ENCODE results near the gene MESD. TPM values are rescaled to one million over a fixed set of nuclear protein-coding genes. Genes with fewer than 3 reads are reported as not detected.

The MESD gene
- total RNA-seq, 1 experiment from 2014 or later: 21.9 TPM

GRCh38 chr15:80921736-80922410 is 67.7 kb downstream of the MESD start:
- CTCF ChIA-PET: no interaction called here
- no peaks in the 10 kb centered on the region for H3K79me2 ChIP-seq (ENCODE audit: low read depth)
- no peaks in the 10 kb centered on the region for H3K4me1 ChIP-seq (replicated peaks; ENCODE audit: insufficient read depth)
- no TSS peak for BruUV-seq (replicated peaks)
- no peaks in the 10 kb centered on the region for H3F3A ChIP-seq (ENCODE audit: insufficient read depth, low read depth)
- POLR2A ChIA-PET (ENCODE audit: unreplicated experiment): no interaction called here
- no peak overlapping the region for H3K27ac ChIP-seq
- TF ChIP-seq, protein P1, sequence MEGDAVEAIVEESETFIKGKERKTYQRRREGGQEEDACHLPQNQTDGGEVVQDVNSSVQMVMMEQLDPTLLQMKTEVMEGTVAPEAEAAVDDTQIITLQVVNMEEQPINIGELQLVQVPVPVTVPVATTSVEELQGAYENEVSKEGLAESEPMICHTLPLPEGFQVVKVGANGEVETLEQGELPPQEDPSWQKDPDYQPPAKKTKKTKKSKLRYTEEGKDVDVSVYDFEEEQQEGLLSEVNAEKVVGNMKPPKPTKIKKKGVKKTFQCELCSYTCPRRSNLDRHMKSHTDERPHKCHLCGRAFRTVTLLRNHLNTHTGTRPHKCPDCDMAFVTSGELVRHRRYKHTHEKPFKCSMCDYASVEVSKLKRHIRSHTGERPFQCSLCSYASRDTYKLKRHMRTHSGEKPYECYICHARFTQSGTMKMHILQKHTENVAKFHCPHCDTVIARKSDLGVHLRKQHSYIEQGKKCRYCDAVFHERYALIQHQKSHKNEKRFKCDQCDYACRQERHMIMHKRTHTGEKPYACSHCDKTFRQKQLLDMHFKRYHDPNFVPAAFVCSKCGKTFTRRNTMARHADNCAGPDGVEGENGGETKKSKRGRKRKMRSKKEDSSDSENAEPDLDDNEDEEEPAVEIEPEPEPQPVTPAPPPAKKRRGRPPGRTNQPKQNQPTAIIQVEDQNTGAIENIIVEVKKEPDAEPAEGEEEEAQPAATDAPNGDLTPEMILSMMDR (conservative IDR thresholded peaks at IDR 0.05): no peak
- no peak for TF ChIP-seq EZH2 (IDR thresholded peaks at IDR 0.05; ENCODE audit: low read depth)
- H3K4me3 ChIP-seq: no peak overlapping the region
- H3K27me3 ChIP-seq (ENCODE audit: insufficient read depth, low read depth): no peaks in the 10 kb centered on the region
- intact Hi-C loops (cut with micrococcal nuclease; ENCODE audit: unreplicated experiment): no loop called here
- no peak for DNase-seq
- no peaks in the 10 kb centered on the region for H3K36me3 ChIP-seq (ENCODE audit: low read depth)
- H3K9me2 ChIP-seq (ENCODE audit: insufficient read depth): no peaks in the 10 kb centered on the region
- no peaks in the 10 kb centered on the region for H3K9me3 ChIP-seq (ENCODE audit: insufficient read depth, low read depth)
- H4K20me1 ChIP-seq (ENCODE audit: insufficient read depth): no peaks in the 10 kb centered on the region
- H3K4me2 ChIP-seq: no peak overlapping the region
- no peak overlapping the region for H2AFZ ChIP-seq

GRCh38 chr15:80920271-80920699 is 69.3 kb downstream of the MESD start:
- H3K79me2 ChIP-seq (ENCODE audit: low read depth): no peaks in the 10 kb centered on the region
- no peak overlapping the region for H3K27ac ChIP-seq
- no peak overlapping the region for H3K4me3 ChIP-seq
- H2AFZ ChIP-seq: no peak overlapping the region
- no peaks in the 10 kb centered on the region for H4K20me1 ChIP-seq (ENCODE audit: insufficient read depth)
- H3K4me1 ChIP-seq (replicated peaks; ENCODE audit: insufficient read depth): peaks cover 6% of the 10 kb centered on the region
- no peaks in the 10 kb centered on the region for H3K9me2 ChIP-seq (ENCODE audit: insufficient read depth)
- ChIA-PET CTCF (no interaction called here), POLR2A (ENCODE audit: unreplicated experiment) (no interaction called here)
- H3K27me3 ChIP-seq (ENCODE audit: insufficient read depth, low read depth): no peaks in the 10 kb centered on the region
- 0 out of 2 replicates have a peak, but pooled peaks cover 1% of the 10 kb centered on the region for H3F3A ChIP-seq (ENCODE audit: insufficient read depth, low read depth)
- no peak overlapping the region for H3K4me2 ChIP-seq
- intact Hi-C loops (cut with micrococcal nuclease; ENCODE audit: unreplicated experiment): no loop called here
- DNase-seq: no peak
- BruUV-seq (replicated peaks): no TSS peak
- TF ChIP-seq, protein P1 (conservative IDR thresholded peaks at IDR 0.05): no peak
- TF ChIP-seq EZH2 (IDR thresholded peaks at IDR 0.05; ENCODE audit: low read depth): no peak
- H3K9me3 ChIP-seq (ENCODE audit: insufficient read depth, low read depth): no peaks in the 10 kb centered on the region
- H3K36me3 ChIP-seq (ENCODE audit: low read depth): no peaks in the 10 kb centered on the region

DNA sequence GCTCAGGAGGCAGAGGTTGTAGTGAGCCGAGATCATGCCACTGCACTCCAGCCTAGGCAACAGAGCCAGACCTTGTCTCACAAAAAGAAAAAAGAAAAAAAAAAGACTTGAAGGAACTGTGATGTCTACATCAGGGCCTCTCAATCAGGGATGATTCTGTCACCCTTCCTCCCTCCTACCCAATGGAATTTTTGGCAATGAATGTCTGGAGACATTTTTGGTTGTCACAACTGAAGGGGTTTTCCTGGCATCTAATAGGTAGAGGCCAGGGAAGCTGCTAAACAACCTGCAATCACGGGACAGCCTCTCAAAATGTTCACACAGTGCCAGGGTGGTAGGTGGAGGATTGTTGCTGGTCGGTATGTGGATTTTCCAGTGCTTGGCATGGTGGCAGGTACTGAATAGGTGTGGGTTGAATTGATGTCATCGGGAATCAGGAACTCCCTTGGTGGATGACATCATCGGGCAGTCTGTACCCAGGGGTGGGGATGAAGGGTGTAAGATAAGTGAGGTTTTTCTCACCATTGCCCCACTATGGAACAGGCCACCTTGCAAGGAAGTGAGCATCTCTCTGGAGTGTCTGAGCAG is 71.3 kb downstream of the MESD start:
- intact Hi-C loops (cut with micrococcal nuclease; ENCODE audit: unreplicated experiment): no loop called here
- H3K27ac ChIP-seq: no peak overlapping the region
- no peaks in the 10 kb centered on the region for H3K9me2 ChIP-seq (ENCODE audit: insufficient read depth)
- no peak for TF ChIP-seq EZH2 (IDR thresholded peaks at IDR 0.05; ENCODE audit: low read depth)
- TF ChIP-seq, protein P1 (conservative IDR thresholded peaks at IDR 0.05): no peak
- no peak overlapping the region for H3K4me2 ChIP-seq
- no peak for DNase-seq
- H3K27me3 ChIP-seq (ENCODE audit: insufficient read depth, low read depth): no peaks in the 10 kb centered on the region
- H4K20me1 ChIP-seq (ENCODE audit: insufficient read depth): no peaks in the 10 kb centered on the region
- no peaks in the 10 kb centered on the region for H3K79me2 ChIP-seq (ENCODE audit: low read depth)
- ChIA-PET CTCF (no interaction called here), POLR2A (ENCODE audit: unreplicated experiment) (no interaction called here)
- no peaks in the 10 kb centered on the region for H3K9me3 ChIP-seq (ENCODE audit: insufficient read depth, low read depth)
- BruUV-seq (replicated peaks): no TSS peak
- no peak overlapping the region for H3K4me3 ChIP-seq
- H3K4me1 ChIP-seq (replicated peaks; ENCODE audit: insufficient read depth): peaks cover 17% of the 10 kb centered on the region
- H3F3A ChIP-seq (ENCODE audit: insufficient read depth, low read depth): peaks cover 8% of the 10 kb centered on the region; the same call in 1 of the 2 replicates
- no peaks in the 10 kb centered on the region for H3K36me3 ChIP-seq (ENCODE audit: low read depth)
- no peak overlapping the region for H2AFZ ChIP-seq

Data from PC-9 (cell line).